GM19240 (cell line): ENCODE results near the gene RAD18.

Experiments
- DNase-seq: peaks from one replicate; pipeline ENCODE4 v3.0.0; 2011; ENCODE audit warnings: low spot score; ENCODE audit not compliant: insufficient read length

RAD18 gene

GRCh38 chr3:8900869-8901268, 62.4 kb downstream of the RAD18 start:
- DNase-seq: no peak

GRCh38 chr3:8899876-8900460, 63.3 kb downstream of the RAD18 start:
- DNase-seq: no peak

- DNase-seq: no peak
Measured at GRCh38 chr3:8895829-8896228, 67.4 kb downstream of the RAD18 start.

GRCh38 chr3:8893001-8893400, 70.3 kb downstream of the RAD18 start:
- DNase-seq: no peak

- no peak for DNase-seq
Measured at GRCh38 chr3:8891774-8892173, 71.5 kb downstream of the RAD18 start.

- no peak for DNase-seq
Measured at GRCh38 chr3:8891303-8891702, 72.0 kb downstream of the RAD18 start.

- no peak for DNase-seq
Measured at GRCh38 chr3:8888301-8888915, 74.9 kb downstream of the RAD18 start.

- no peak for DNase-seq
Measured at GRCh38 chr3:8887435-8888300, 75.6 kb downstream of the RAD18 start.

GRCh38 chr3:8886546-8886945, 76.7 kb downstream of the RAD18 start:
- DNase-seq: no peak

GRCh38 chr3:8885536-8886316, 77.5 kb downstream of the RAD18 start:
- no peak for DNase-seq

GRCh38 chr3:8884630-8885290, 78.5 kb downstream of the RAD18 start:
- no peak for DNase-seq

GRCh38 chr3:8882642-8883041, 80.6 kb downstream of the RAD18 start:
- no peak for DNase-seq

GRCh38 chr3:8882171-8882593, 81.1 kb downstream of the RAD18 start:
- DNase-seq: no peak

GRCh38 chr3:8879347-8879944, 83.8 kb downstream of the RAD18 start:
- no peak for DNase-seq

GRCh38 chr3:8875836-8876235, 87.4 kb downstream of the RAD18 start:
- DNase-seq: no peak

- DNase-seq: no peak
Measured at GRCh38 chr3:8873740-8874139, 89.5 kb downstream of the RAD18 start.

GRCh38 chr3:8872261-8872660, 91.0 kb downstream of the RAD18 start:
- DNase-seq: no peak

- DNase-seq: no peak
Measured at GRCh38 chr3:8871306-8871705, 92.0 kb downstream of the RAD18 start.

GRCh38 chr3:8870134-8870533, 93.1 kb downstream of the RAD18 start:
- DNase-seq: no peak

GRCh38 chr3:8869613-8870012, 93.7 kb downstream of the RAD18 start:
- no peak for DNase-seq

GRCh38 chr3:8868996-8869395, 94.3 kb downstream of the RAD18 start:
- DNase-seq: no peak
